A549 treated with DMSO at 1 μM for 4 hours (cell line): ENCODE measurements around the gene PCDHA6. TPM values are rescaled to one million over a fixed set of nuclear protein-coding genes. Genes with fewer than 3 reads are reported as not detected.

ENCODE experiments used
- total RNA-seq: library from RNA; stranded (reverse); fragments of 200-300 nt; extraction: Qiagen RNA extraction; gene quantifications from 5 replicates; pipeline ENCODE4 v1.2.3, GENCODE V29; 2022; ENCODE audit warnings: low read depth

The PCDHA6 gene
- total RNA-seq, 1 experiment from 2014 or later, result not detected

GRCh38 chr5:140875085-140876065 is 47.6 kb downstream of the PCDHA6 start, which contains the start of gene PCDHA12:
Gene PCDHA12 (plus strand): TSS chr5:140875308. CDS start chr5:140875473, 165 bp downstream.

Other genes with a start within 250 kb of the PCDHA6 start
- gene CD14, start 194.8 kb upstream of the PCDHA6 start, total RNA-seq, result 3.6 to 4.4 TPM (median 4.0 TPM) in 5 replicates
- 9.3 to 15.1 TPM (median 13.0 TPM) in 5 replicates for gene TMCO6, start 188.5 kb upstream of the PCDHA6 start, total RNA-seq
- gene NDUFA2, start 180.3 kb upstream of the PCDHA6 start, total RNA-seq, result 107 to 124 TPM (median 115 TPM) in 5 replicates
- gene IK, start 180.1 kb upstream of the PCDHA6 start, total RNA-seq, result 94.5 to 107 TPM (median 102 TPM) in 5 replicates
- gene WDR55, start 163.1 kb upstream of the PCDHA6 start, total RNA-seq, result 29.5 to 32.7 TPM (median 31.6 TPM) in 5 replicates
- gene DND1, start 154.4 kb upstream of the PCDHA6 start, total RNA-seq, result 0.28 to 1.4 TPM (median 0.84 TPM) in 5 replicates
- gene HARS1, start 136.6 kb upstream of the PCDHA6 start, total RNA-seq, result 76.9 to 85.2 TPM (median 79.9 TPM) in 5 replicates
- gene HARS2, start 136.5 kb upstream of the PCDHA6 start, total RNA-seq, result 36.5 to 41.0 TPM (median 39.5 TPM) in 5 replicates
- gene ZMAT2, start 127.5 kb upstream of the PCDHA6 start, total RNA-seq, result 82.3 to 114 TPM (median 86.1 TPM) in 5 replicates
- 0.10 to 0.19 TPM (median 0.16 TPM) in 5 replicates for gene PCDHA1, start 41.8 kb upstream of the PCDHA6 start, total RNA-seq
- 0.03 to 0.08 TPM (median 0.07 TPM) in 5 replicates for gene PCDHA2, start 33.1 kb upstream of the PCDHA6 start, total RNA-seq
- 0.76 to 1.2 TPM (median 0.92 TPM) in 5 replicates for gene PCDHA3, start 26.9 kb upstream of the PCDHA6 start, total RNA-seq
- gene PCDHA4, start 20.9 kb upstream of the PCDHA6 start, total RNA-seq, result 1.5 to 2.0 TPM (median 1.8 TPM) in 5 replicates
- gene PCDHA5, start 6.3 kb upstream of the PCDHA6 start, total RNA-seq, result 0.56 to 0.86 TPM (median 0.77 TPM) in 5 replicates
- 0.03 to 0.18 TPM (median 0.06 TPM) in 5 replicates for gene PCDHA7, start 6.3 kb downstream of the PCDHA6 start, total RNA-seq
- gene PCDHA8, start 13.2 kb downstream of the PCDHA6 start, total RNA-seq, result 0.03 to 0.13 TPM (median 0.07 TPM) in 4 of 5 replicates, not detected in the other
- 0.01 TPM in 1 of 5 replicates, not detected in the others for gene PCDHA9, start 20.4 kb downstream of the PCDHA6 start, total RNA-seq
- 0.01 to 0.06 TPM (median 0.01 TPM) in 4 of 5 replicates, not detected in the other for gene PCDHA10, start 27.9 kb downstream of the PCDHA6 start, total RNA-seq
- 0.07 to 0.17 TPM (median 0.10 TPM) in 4 of 5 replicates, not detected in the other for gene PCDHA11, start 41.0 kb downstream of the PCDHA6 start, total RNA-seq
- gene PCDHA12, start 47.3 kb downstream of the PCDHA6 start, total RNA-seq, result 2.7 to 3.1 TPM (median 2.9 TPM) in 5 replicates
- gene PCDHA13, start 54.2 kb downstream of the PCDHA6 start, total RNA-seq, result 0.03 to 0.11 TPM (median 0.05 TPM) in 5 replicates
- gene PCDHAC1, start 98.3 kb downstream of the PCDHA6 start, total RNA-seq, result 1.0 to 1.5 TPM (median 1.4 TPM) in 5 replicates
- gene PCDHAC2, start 138.5 kb downstream of the PCDHA6 start, total RNA-seq, result 2.6 to 3.2 TPM (median 2.6 TPM) in 5 replicates
- not detected in 5 replicates for gene PCDHB1, start 223.4 kb downstream of the PCDHA6 start, total RNA-seq